NB4 (cell line): Measurements from ENCODE around the gene TCF4.

Experiments used
- MYC ChIP-seq: IDR thresholded peaks from 2 replicates; pipeline ENCODE4 v1.6.1; 2011; ENCODE audit warnings: low read depth, low read length
- POLR2A ChIP-seq: IDR thresholded peaks from 2 replicates; pipeline ENCODE4 v1.6.1; 2011; ENCODE audit warnings: mild to moderate bottlenecking; ENCODE audit not compliant: insufficient read length; ENCODE audit errors: extremely low read depth
- TF ChIP-seq, protein P1 (sequence below): IDR thresholded peaks from one replicate; pipeline ENCODE4 v1.5.1; 2012; ENCODE audit warnings: low read depth, low read length
- TF ChIP-seq, protein P2 (sequence below): IDR thresholded peaks from 2 replicates; pipeline ENCODE4 v1.6.1; 2011; ENCODE audit warnings: low read depth, low read length

DNA sequence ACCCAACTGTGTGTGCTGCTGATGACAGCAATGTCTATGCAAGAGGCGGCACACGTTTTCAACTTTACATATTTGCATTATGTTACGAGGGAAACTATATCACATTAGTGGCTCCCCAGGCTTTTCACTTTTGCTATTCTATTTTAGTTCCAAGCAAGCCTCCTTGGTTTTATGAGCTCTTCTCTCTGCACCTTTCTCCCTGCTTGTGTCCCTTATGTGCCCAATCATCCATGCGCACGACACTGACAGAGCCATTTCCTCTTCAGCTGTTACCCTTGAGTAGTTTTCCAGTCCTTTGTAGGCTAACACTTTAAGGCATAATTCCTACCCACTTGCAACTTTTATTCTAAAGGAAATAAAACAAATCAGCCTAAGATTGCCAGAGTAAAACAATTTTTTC, 154.3 kb downstream of the TCF4 start:
- TF ChIP-seq POLR2A: no peak
- TF ChIP-seq, protein P1, sequence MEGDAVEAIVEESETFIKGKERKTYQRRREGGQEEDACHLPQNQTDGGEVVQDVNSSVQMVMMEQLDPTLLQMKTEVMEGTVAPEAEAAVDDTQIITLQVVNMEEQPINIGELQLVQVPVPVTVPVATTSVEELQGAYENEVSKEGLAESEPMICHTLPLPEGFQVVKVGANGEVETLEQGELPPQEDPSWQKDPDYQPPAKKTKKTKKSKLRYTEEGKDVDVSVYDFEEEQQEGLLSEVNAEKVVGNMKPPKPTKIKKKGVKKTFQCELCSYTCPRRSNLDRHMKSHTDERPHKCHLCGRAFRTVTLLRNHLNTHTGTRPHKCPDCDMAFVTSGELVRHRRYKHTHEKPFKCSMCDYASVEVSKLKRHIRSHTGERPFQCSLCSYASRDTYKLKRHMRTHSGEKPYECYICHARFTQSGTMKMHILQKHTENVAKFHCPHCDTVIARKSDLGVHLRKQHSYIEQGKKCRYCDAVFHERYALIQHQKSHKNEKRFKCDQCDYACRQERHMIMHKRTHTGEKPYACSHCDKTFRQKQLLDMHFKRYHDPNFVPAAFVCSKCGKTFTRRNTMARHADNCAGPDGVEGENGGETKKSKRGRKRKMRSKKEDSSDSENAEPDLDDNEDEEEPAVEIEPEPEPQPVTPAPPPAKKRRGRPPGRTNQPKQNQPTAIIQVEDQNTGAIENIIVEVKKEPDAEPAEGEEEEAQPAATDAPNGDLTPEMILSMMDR: no peak
- no peak for TF ChIP-seq MYC
- TF ChIP-seq, protein P2, sequence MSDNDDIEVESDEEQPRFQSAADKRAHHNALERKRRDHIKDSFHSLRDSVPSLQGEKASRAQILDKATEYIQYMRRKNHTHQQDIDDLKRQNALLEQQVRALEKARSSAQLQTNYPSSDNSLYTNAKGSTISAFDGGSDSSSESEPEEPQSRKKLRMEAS: no peak
